H9 (cell line): ENCODE measurements around the gene TBCK. TPM values are rescaled to one million over a fixed set of nuclear protein-coding genes. Genes with fewer than 3 reads are reported as not detected.

Experiments
- DNase-seq: peaks from one replicate; pipeline ENCODE4 v3.0.0-alpha.2; 2017
- H2AFZ ChIP-seq: one replicate; pipeline ENCODE4 v1.6.1; 2013; ENCODE audit warnings: mild to moderate bottlenecking, low read length, control low read depth, moderate library complexity
- H2AK5ac ChIP-seq: 2 replicates; pipeline ENCODE4 v1.6.1; 2013; ENCODE audit warnings: low read length, control low read depth, mixed read lengths; ENCODE audit not compliant: insufficient read length
- H2BK120ac ChIP-seq: one replicate; pipeline ENCODE4 v1.6.1; 2013; ENCODE audit warnings: low read depth, mild to moderate bottlenecking, low read length, control low read depth, inconsistent platforms; ENCODE audit not compliant: poor library complexity, severe bottlenecking
- H2BK12ac ChIP-seq: 2 replicates; pipeline ENCODE4 v1.6.1; 2013; ENCODE audit warnings: low read length, control low read depth, mixed read lengths, low read depth; ENCODE audit not compliant: insufficient read length
- H2BK15ac ChIP-seq: 2 replicates; pipeline ENCODE4 v1.6.1; 2013; ENCODE audit warnings: low read depth, low read length, control low read depth
- H2BK20ac ChIP-seq: one replicate; pipeline ENCODE4 v1.6.1; 2013; ENCODE audit warnings: low read depth, mild to moderate bottlenecking, low read length, control low read depth, inconsistent platforms; ENCODE audit not compliant: poor library complexity, severe bottlenecking
- H2BK5ac ChIP-seq: 2 replicates; pipeline ENCODE4 v1.6.1; 2013; ENCODE audit warnings: low read length, control low read depth, mixed read lengths; ENCODE audit not compliant: insufficient read length
- H3K14ac ChIP-seq: 2 replicates; pipeline ENCODE4 v1.6.1; 2013; ENCODE audit warnings: low read length, control low read depth; ENCODE audit not compliant: insufficient read depth
- H3K18ac ChIP-seq: 2 replicates; pipeline ENCODE4 v1.6.1; 2013; ENCODE audit warnings: low read depth, mild to moderate bottlenecking, mixed read lengths, low read length, control low read depth; ENCODE audit not compliant: insufficient read length
- H3K23ac ChIP-seq: 2 replicates; pipeline ENCODE4 v1.6.1; 2013; ENCODE audit warnings: low read length, control low read depth, mixed read lengths, low read depth; ENCODE audit not compliant: insufficient read length
- H3K23me2 ChIP-seq: 2 replicates; pipeline ENCODE4 v1.6.1; 2013; ENCODE audit warnings: low read depth, mild to moderate bottlenecking, mixed read lengths, low read length, control low read depth; ENCODE audit not compliant: insufficient read length, poor library complexity, severe bottlenecking
- H3K27ac ChIP-seq: 2 replicates; pipeline ENCODE4 v1.5.1; 2013; ENCODE audit warnings: low read length, control low read depth, mixed read lengths, low read depth; ENCODE audit not compliant: insufficient read length
- H3K27me3 ChIP-seq: 2 replicates; pipeline ENCODE4 v1.6.1; 2013; ENCODE audit warnings: low read length, control low read depth, inconsistent platforms; ENCODE audit not compliant: insufficient read depth
- H3K4ac ChIP-seq: 2 replicates; pipeline ENCODE4 v1.6.1; 2013; ENCODE audit warnings: low read depth, mild to moderate bottlenecking, control low read depth, inconsistent platforms, low read length, moderate library complexity
- H3K4me1 ChIP-seq: 2 replicates; pipeline ENCODE4 v1.6.1; 2013; ENCODE audit warnings: low read length, control low read depth, inconsistent platforms; ENCODE audit not compliant: insufficient read depth
- H3K4me2 ChIP-seq: 2 replicates; pipeline ENCODE4 v1.6.1; 2013; ENCODE audit warnings: low read length, control low read depth, mixed read lengths; ENCODE audit not compliant: insufficient read length, insufficient read depth
- H3K56ac ChIP-seq: 2 replicates; pipeline ENCODE4 v1.6.1; 2013; ENCODE audit warnings: low read depth, mild to moderate bottlenecking, mixed read lengths, low read length, control low read depth; ENCODE audit not compliant: insufficient read length
- H3K79me1 ChIP-seq: 2 replicates; pipeline ENCODE4 v1.6.1; 2013; ENCODE audit warnings: low read depth, mild to moderate bottlenecking, moderate library complexity, low read length, control low read depth, inconsistent platforms; ENCODE audit not compliant: insufficient read depth, poor library complexity, severe bottlenecking
- H3K79me2 ChIP-seq: 2 replicates; pipeline ENCODE4 v1.6.1; 2013; ENCODE audit warnings: low read length, control low read depth, inconsistent platforms; ENCODE audit not compliant: insufficient read depth
- H3K9ac ChIP-seq: 2 replicates; pipeline ENCODE4 v1.6.1; 2013; ENCODE audit warnings: low read length, control low read depth, mixed read lengths; ENCODE audit not compliant: insufficient read length; ENCODE audit errors: extremely low read depth
- H3K9me3 ChIP-seq: one replicate; pipeline ENCODE4 v1.6.1; 2013; ENCODE audit warnings: low read depth, low read length, inconsistent platforms; ENCODE audit not compliant: control insufficient read depth
- H3T11ph ChIP-seq: one replicate; pipeline ENCODE4 v1.6.1; 2013; ENCODE audit warnings: mild to moderate bottlenecking, low read length, control low read depth, inconsistent platforms
- H4K20me1 ChIP-seq: one replicate; pipeline ENCODE4 v1.6.1; 2013; ENCODE audit not compliant: control insufficient read depth, insufficient read length, insufficient read depth
- H4K5ac ChIP-seq: 2 replicates; pipeline ENCODE4 v1.6.1; 2013; ENCODE audit warnings: low read depth, mild to moderate bottlenecking, mixed read lengths, low read length, control low read depth; ENCODE audit not compliant: insufficient read length
- H4K8ac ChIP-seq: replicated peaks from 2 replicates; pipeline ENCODE4 v1.6.1; 2013; ENCODE audit warnings: low read length, control low read depth, mixed read lengths, low read depth; ENCODE audit not compliant: insufficient read length
- H4K91ac ChIP-seq: 2 replicates; pipeline ENCODE4 v1.6.1; 2013; ENCODE audit warnings: low read depth, mild to moderate bottlenecking, moderate library complexity, mixed read lengths, low read length, control low read depth; ENCODE audit not compliant: insufficient read length
- H3K27ac Mint-ChIP-seq, 3 experiments: 2 replicates in 2 of 3; 3 replicates in 1 of 3; pipeline ENCODE4 v1.8.0; 2020 to 2021; ENCODE audit warnings: mixed read lengths in 3 of 3, mild to moderate bottlenecking in 1 of 3, moderate library complexity in 1 of 3
- H3K27me3 Mint-ChIP-seq: 2 replicates; pipeline ENCODE4 v1.8.0; 2021; ENCODE audit warnings: low read depth, mild to moderate bottlenecking, moderate library complexity, mixed read lengths
- H3K36me3 Mint-ChIP-seq, 3 experiments: 2 replicates in 2 of 3; 3 replicates in 1 of 3; pipeline ENCODE4 v1.8.0; 2020 to 2021; ENCODE audit warnings: low read depth in 3 of 3, mixed read lengths in 3 of 3; ENCODE audit not compliant: insufficient read depth in 1 of 3
- H3K4me1 Mint-ChIP-seq, 2 experiments: 2 replicates each; pipeline ENCODE4 v1.8.0; 2020; ENCODE audit warnings: mixed read lengths in 2 of 2
- H3K4me3 Mint-ChIP-seq, 2 experiments: 2 replicates in 1 of 2; 3 replicates in 1 of 2; pipeline ENCODE4 v1.8.0; 2020 to 2021; ENCODE audit warnings: mild to moderate bottlenecking in 2 of 2, mixed read lengths in 2 of 2, moderate library complexity in 1 of 2
- H3K9me3 Mint-ChIP-seq, 2 experiments: 2 replicates in 1 of 2; 3 replicates in 1 of 2; pipeline ENCODE4 v1.8.0; 2020; ENCODE audit warnings: mild to moderate bottlenecking in 2 of 2, mixed read lengths in 2 of 2, moderate library complexity in 1 of 2
- WGBS: extraction: QIAGEN DNeasy Blood & Tissue Kit; methylation state at CpG from one replicate; pipeline ENCODE4 v1.1.7; 2013; ENCODE audit warnings: missing lambda C conversion rate, low lambda C conversion rate, mixed read lengths; ENCODE audit not compliant: insufficient read length; ENCODE audit errors: extremely low coverage; 5-methylcytosine and 5-hydroxymethylcytosine counted together
- total RNA-seq: library from RNA; stranded (reverse); gene quantifications from 2 replicates; pipeline ENCODE4 v1.2.1, GENCODE V29; 2021
- TF ChIP-seq, protein P1 (sequence below): fragments of 200-600 bp; sonication (generic); conservative IDR thresholded peaks from 3 replicates; pipeline ENCODE4 v1.8.0; 2021; ENCODE audit warnings: antibody characterized with exemption, mild to moderate bottlenecking

Gene TBCK
- total RNA-seq, 1 experiment from 2014 or later: 22.1 TPM

GRCh38 chr4:106355193-106355592 lies 39.2 kb upstream of the TBCK start:
- no peak overlapping the region for H2AK5ac ChIP-seq
- DNase-seq: peak; percentile 39

More at GRCh38 chr4:106355193-106355592, 39.2 kb upstream of the TBCK start:
- H2BK120ac ChIP-seq: no peak overlapping the region
- Mint-ChIP-seq H3K27me3 (peaks cover 2% of the 10 kb centered on the region; the same call in 1 of the 2 replicates), H3K4me1 (peaks cover 4% of the 10 kb centered on the region in 2 experiments; a peak in 1 of 4 replicates), H3K27ac (no peak overlapping the region), H3K36me3 (no peaks in the 10 kb centered on the region), H3K9me3 (no peaks in the 10 kb centered on the region), H3K4me3 (no peak overlapping the region)
- H3K56ac ChIP-seq: no peak overlapping the region
- H3K9ac ChIP-seq: no peak overlapping the region
- H3K18ac ChIP-seq: no peak overlapping the region
- no peak overlapping the region for H3K23ac ChIP-seq
- no peaks in the 10 kb centered on the region for H3K23me2 ChIP-seq
- H3K27me3 ChIP-seq: no peaks in the 10 kb centered on the region
- H2BK5ac ChIP-seq: no peak overlapping the region
- TF ChIP-seq, protein P1, sequence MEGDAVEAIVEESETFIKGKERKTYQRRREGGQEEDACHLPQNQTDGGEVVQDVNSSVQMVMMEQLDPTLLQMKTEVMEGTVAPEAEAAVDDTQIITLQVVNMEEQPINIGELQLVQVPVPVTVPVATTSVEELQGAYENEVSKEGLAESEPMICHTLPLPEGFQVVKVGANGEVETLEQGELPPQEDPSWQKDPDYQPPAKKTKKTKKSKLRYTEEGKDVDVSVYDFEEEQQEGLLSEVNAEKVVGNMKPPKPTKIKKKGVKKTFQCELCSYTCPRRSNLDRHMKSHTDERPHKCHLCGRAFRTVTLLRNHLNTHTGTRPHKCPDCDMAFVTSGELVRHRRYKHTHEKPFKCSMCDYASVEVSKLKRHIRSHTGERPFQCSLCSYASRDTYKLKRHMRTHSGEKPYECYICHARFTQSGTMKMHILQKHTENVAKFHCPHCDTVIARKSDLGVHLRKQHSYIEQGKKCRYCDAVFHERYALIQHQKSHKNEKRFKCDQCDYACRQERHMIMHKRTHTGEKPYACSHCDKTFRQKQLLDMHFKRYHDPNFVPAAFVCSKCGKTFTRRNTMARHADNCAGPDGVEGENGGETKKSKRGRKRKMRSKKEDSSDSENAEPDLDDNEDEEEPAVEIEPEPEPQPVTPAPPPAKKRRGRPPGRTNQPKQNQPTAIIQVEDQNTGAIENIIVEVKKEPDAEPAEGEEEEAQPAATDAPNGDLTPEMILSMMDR: no peak
- H3K14ac ChIP-seq: no peak overlapping the region
- no peak overlapping the region for H2BK20ac ChIP-seq
- H3K4me1 ChIP-seq: no peaks in the 10 kb centered on the region
- no peaks in the 10 kb centered on the region for H3K9me3 ChIP-seq
- H4K20me1 ChIP-seq: no peaks in the 10 kb centered on the region
- no peak overlapping the region for H3K27ac ChIP-seq
- H2AFZ ChIP-seq: peak overlapping the region; percentile 16
- H3T11ph ChIP-seq: no peak overlapping the region
- H2BK12ac ChIP-seq: no peak overlapping the region
- no peak overlapping the region for H3K4ac ChIP-seq
- H2BK15ac ChIP-seq: no peak overlapping the region
- H3K4me2 ChIP-seq: no peak overlapping the region
- no peak overlapping the region for H4K91ac ChIP-seq
- no peak overlapping the region for H4K5ac ChIP-seq
- no peaks in the 10 kb centered on the region for H3K79me1 ChIP-seq
- H3K79me2 ChIP-seq: no peaks in the 10 kb centered on the region
- H4K8ac ChIP-seq: no peak overlapping the region
- no CpG with 5 or more reads among the region's 4 CpGs for whole genome bisulfite sequencing
